ENCODE measurements around the gene ABHD11. TPM values are rescaled to one million over a fixed set of nuclear protein-coding genes. Genes with fewer than 3 reads are reported as not detected.
"Not testable (repeated sequence)": the region's sequence is repeated elsewhere in the genome, so short reads cannot be mapped to it uniquely, and the experiment has no call there.

The ABHD11 gene
- polyA plus RNA-seq, 3 donors from 2014 or later: 12.7 to 19.4 (median 16.5) TPM

GRCh38 chr7:73720443-73720842 lies 18.2 kb downstream of the ABHD11 start:
- Mint-ChIP-seq H3K4me1 (peaks cover 26 to 28% of the 10 kb centered on the region in 2 donors), H3K27ac (peak overlapping the region in 4 of 6 donors; percentile 53 to 84 (median 62)), H3K4me3 (peak overlapping the region; percentile 77 to 85 (median 81)), H3K27me3 (ENCODE audit: low read depth in 3 of 3) (peaks cover 6 to 13% (median 7%) of the 10 kb centered on the region in 3 donors)
- not testable (repeated sequence) for DNase-seq, H3K36me3 Mint-ChIP-seq, H3K9me3 Mint-ChIP-seq

- DNase-seq: no peak
- Mint-ChIP-seq H3K9me3 (no peaks in the 10 kb centered on the region), H3K4me1 (peaks cover 26 to 28% of the 10 kb centered on the region in 2 donors), H3K36me3 (peaks cover 0 to 4% (median 0%) of the 10 kb centered on the region in 3 donors), H3K4me3 (peak overlapping the region; percentile 77 to 85 (median 81)), H3K27ac (peak overlapping the region in 2 of 6 donors; percentile 62 to 84), H3K27me3 (ENCODE audit: low read depth in 3 of 3) (peaks cover 6 to 12% (median 7%) of the 10 kb centered on the region in 3 donors)
Measured at GRCh38 chr7:73719806-73720169, 18.8 kb downstream of the ABHD11 start.

DNA sequence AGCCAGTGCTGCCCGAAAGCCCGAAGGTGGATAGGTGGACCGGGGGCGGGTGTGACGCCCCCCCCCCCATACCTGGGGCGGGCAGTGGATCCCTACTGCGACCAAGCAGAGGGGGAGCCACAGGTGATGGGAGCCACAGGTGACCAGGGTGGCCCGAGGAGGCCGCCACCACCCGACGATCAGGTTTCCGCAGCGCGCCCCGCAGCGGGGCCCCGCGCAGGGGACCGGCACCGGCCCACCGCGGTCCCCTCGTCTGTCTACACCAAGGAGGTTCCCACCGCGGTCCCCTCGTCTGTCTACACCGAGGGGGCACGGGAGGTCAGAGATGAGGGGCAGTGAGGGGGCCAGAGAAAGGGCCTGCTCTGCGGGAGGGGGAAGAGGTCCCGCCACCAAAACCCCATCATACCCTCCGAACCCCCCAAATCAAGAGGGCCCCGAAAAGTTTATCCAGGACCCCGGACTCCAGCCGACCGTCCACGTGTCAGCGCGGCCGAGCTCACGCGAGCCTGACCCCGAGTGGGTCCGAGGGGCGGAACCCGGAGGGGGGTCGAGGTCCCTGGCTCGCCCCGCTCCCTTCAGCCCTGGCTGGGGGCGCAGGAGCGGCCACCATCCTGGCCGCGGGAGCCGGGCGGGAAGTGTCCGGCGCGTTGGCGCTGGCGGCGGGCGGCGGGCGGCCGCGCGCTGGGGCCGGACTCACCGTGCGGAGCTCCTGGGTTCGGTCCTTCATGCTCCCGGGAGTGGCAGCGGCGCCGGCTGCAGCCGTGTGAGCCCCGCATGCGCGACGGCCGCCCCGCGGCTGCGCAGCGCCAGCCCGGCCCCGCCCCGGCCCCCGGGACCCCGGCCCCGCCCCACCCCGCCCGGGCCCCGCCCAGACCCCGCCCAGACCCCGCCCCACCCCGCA lies 19.4 kb downstream of the ABHD11 start, which contains the start of gene STX1A:
Gene STX1A, minus strand, starts transcription at position 765 of the 901 bp plus-strand sequence. Its CDS starts 38 bp downstream, at position 727.
- Mint-ChIP-seq H3K27ac (peak within 1 kb of the TSS in 4 of 6 donors; percentile 53 to 84 (median 62)), H3K27me3 (ENCODE audit: low read depth in 3 of 3) (peaks cover 6 to 11% (median 7%) of the 10 kb centered on the region in 3 donors), H3K4me3 (peak within 1 kb of the TSS; percentile 88 to 93 (median 90)), H3K36me3 (peaks cover 0 to 4% (median 0%) of the 10 kb centered on the region in 3 donors), H3K4me1 (peaks cover 26 to 28% of the 10 kb centered on the region in 2 donors), H3K9me3 (no peaks in the 10 kb centered on the region)
- DNase-seq: peak; percentile 59 to 73 (median 70)

GRCh38 chr7:73718438-73718881 lies 20.1 kb downstream of the ABHD11 start:
- DNase-seq: no peak
- H3K9me3 Mint-ChIP-seq: no peaks in the 10 kb centered on the region
- peaks cover 26 to 28% of the 10 kb centered on the region in 2 donors for H3K4me1 Mint-ChIP-seq
- H3K4me3 Mint-ChIP-seq: peak overlapping the region; percentile 88 to 93 (median 90)
- peak overlapping the region in 3 of 6 donors; percentile 86 to 88 (median 88) for H3K27ac Mint-ChIP-seq
- peaks cover 0 to 4% (median 0%) of the 10 kb centered on the region in 3 donors for H3K36me3 Mint-ChIP-seq
- peaks cover 6 to 11% (median 7%) of the 10 kb centered on the region in 3 donors for H3K27me3 Mint-ChIP-seq (ENCODE audit: low read depth in 3 of 3)

- Mint-ChIP-seq H3K27me3 (ENCODE audit: low read depth in 3 of 3) (peaks cover 6 to 11% (median 7%) of the 10 kb centered on the region in 3 donors), H3K4me1 (peaks cover 26 to 29% of the 10 kb centered on the region in 2 donors), H3K27ac (peak overlapping the region; percentile 58 to 89 (median 87)), H3K36me3 (peaks cover 0 to 4% (median 0%) of the 10 kb centered on the region in 3 donors), H3K4me3 (peak overlapping the region; percentile 88 to 93 (median 90)), H3K9me3 (no peaks in the 10 kb centered on the region)
- DNase-seq: peak; percentile 76 to 80 (median 79)
Measured at GRCh38 chr7:73717991-73718405, 20.6 kb downstream of the ABHD11 start.

- Mint-ChIP-seq H3K9me3 (no peaks in the 10 kb centered on the region), H3K27ac (peak overlapping the region; percentile 58 to 89 (median 87)), H3K27me3 (ENCODE audit: low read depth in 3 of 3) (peaks cover 6 to 9% (median 7%) of the 10 kb centered on the region in 3 donors), H3K4me1 (peaks cover 28 to 34% of the 10 kb centered on the region in 2 donors), H3K36me3 (peaks cover 0 to 4% (median 0%) of the 10 kb centered on the region in 3 donors), H3K4me3 (peak overlapping the region; percentile 88 to 93 (median 90))
- no peak for DNase-seq
Measured at GRCh38 chr7:73717025-73717807, 21.4 kb downstream of the ABHD11 start.

DNA sequence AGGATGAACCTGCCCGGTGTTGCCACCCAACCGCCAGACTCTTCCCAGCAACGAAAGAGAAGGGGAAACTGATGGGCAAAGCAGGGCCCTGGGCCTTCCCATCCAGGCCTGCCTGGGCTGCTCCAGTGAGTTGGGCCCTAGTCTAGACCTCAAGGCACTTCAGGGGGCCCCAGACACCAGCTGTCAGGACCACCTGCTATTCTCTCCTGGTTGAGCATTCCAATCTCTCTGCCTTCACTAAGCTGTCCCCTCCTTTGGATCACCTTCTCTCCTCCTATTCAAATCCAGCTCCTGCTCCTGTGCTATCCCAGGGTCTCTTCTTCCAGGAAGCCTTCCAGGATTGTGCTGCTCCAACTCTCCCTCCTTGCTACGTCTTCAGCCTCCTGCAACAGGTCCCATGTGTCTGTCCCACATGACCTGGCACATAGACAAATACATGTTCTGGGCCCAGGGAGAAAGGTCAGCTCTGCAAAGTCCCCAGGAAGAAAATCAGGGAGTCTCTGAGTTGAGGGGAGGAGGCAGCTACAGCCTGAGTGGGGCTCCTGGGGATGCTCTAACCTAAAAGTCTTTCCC lies 22.2 kb downstream of the ABHD11 start:
- H3K27me3 Mint-ChIP-seq (ENCODE audit: low read depth in 3 of 3): peaks cover 6 to 7% (median 7%) of the 10 kb centered on the region in 3 donors
- H3K4me1 Mint-ChIP-seq: peaks cover 28 to 34% of the 10 kb centered on the region in 2 donors
- H3K27ac Mint-ChIP-seq: peak overlapping the region in 1 of 6 donors; percentile 12
- peaks cover 0 to 4% (median 0%) of the 10 kb centered on the region in 3 donors for H3K36me3 Mint-ChIP-seq
- DNase-seq: no peak
- H3K9me3 Mint-ChIP-seq: no peaks in the 10 kb centered on the region
- peak overlapping the region in 1 of 5 donors; percentile 9 for H3K4me3 Mint-ChIP-seq

DNA sequence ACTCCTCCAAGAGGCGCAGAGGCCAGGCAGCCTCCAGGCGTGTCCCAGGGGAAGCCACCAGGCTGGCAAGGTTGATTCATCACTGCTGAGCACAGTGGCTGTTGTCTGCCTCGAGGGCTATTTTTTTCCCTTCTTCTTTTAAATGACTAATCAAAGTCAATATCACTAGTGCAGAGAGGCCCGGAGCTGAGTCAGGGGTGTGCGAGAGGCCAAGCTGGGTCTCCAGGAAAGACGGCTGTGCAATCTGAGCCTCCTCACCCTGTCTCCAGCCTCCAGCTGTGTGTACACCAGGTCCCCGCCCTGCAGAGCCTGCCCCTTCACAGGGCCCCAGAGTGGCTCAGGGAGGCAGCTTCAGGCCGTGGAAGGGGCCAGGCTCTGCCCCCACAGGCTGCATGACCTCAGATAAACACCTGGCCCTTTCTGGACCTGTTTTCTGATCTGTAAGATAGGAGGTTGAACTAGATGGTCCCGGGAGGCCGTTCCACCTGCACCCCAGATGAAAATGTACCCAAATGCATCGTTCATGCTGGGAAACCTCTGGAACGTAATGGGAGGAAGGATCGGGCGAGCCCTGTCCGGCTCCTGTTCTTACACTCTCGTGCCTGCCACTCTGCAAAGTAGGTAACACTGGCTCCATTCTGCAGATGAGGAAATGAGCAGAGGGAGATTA lies 22.8 kb downstream of the ABHD11 start:
- Mint-ChIP-seq H3K4me1 (peaks cover 28 to 34% of the 10 kb centered on the region in 2 donors), H3K9me3 (no peaks in the 10 kb centered on the region), H3K36me3 (peaks cover 0 to 4% (median 0%) of the 10 kb centered on the region in 3 donors), H3K27me3 (ENCODE audit: low read depth in 3 of 3) (peaks cover 5 to 7% (median 5%) of the 10 kb centered on the region in 3 donors), H3K4me3 (no peak overlapping the region), H3K27ac (no peak overlapping the region)
- DNase-seq: no peak

GRCh38 chr7:73713319-73713718 lies 25.3 kb downstream of the ABHD11 start:
- DNase-seq; H3K9me3 Mint-ChIP-seq; H3K27me3 Mint-ChIP-seq (ENCODE audit: low read depth in 3 of 3); H3K27ac Mint-ChIP-seq; H3K36me3 Mint-ChIP-seq; H3K4me3 Mint-ChIP-seq: not testable (repeated sequence)
- H3K4me1 Mint-ChIP-seq: peaks cover 20 to 26% of the 10 kb centered on the region in 2 donors

- Mint-ChIP-seq H3K36me3 (peaks cover 0 to 4% (median 0%) of the 10 kb centered on the region in 3 donors), H3K4me1 (peaks cover 14 to 20% of the 10 kb centered on the region in 2 donors), H3K27me3 (ENCODE audit: low read depth in 3 of 3) (peaks cover 0 to 2% (median under 1%) of the 10 kb centered on the region in 3 donors), H3K4me3 (no peak overlapping the region), H3K27ac (no peak overlapping the region), H3K9me3 (no peaks in the 10 kb centered on the region)
- DNase-seq: no peak
Measured at GRCh38 chr7:73712773-73713172, 25.8 kb downstream of the ABHD11 start.

DNA sequence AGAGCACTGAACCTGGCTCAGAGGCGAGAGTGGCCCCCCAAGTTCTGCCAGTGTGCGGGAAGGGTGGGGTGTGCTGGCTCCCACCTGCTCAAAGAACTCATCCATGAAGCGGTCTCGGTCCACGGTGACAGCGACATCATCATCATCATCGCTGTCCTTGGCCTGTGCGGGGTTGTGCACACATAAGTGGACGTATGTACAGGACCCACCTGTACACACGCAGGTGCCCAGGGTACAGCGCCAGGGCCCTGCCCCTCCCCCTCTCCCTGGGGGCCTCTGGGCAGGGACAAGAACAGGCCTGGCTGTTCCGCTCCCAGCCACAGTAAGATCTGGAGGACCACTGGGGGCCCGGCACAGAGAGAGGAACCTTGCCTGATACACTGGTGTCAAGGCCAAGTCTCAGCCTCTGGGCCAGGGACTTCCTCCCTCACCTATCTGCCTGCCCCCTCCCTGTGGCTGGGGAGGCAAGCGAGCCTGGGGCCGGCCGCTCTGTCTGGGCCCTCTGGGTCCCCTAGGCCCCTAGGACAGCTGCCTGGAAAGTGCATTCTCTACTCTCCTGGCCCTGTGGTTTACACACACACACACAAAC lies 29.5 kb downstream of the ABHD11 start:
- no peak overlapping the region for H3K4me3 Mint-ChIP-seq

DNA sequence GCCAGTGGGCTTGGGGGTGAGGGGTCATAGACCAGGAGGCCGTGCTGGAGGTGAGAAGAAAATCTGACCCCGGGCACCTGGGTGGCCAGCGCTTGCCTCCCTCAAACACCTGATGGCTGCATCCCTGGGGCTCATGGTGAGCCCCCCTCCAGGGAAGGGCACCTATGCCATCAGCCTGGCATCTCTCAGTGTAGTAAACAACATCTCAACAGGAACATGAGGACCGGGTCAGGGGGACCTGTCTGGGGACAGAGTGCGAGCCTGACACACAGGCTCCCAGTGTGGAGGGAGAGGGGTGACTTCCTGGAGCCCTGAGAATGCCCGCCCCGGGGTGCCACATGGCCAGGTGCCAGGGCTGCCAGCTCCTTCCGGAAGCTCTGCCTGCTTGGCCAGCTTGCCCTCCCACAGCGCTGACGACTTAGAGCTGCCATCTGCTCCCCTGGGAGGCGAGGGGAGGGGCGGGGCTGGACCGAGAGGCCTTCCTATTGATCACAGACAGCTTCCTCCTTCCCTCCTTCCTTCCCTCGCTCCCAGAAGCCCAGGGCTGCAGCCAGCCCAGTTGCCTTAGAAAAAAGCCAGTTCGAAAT lies 31.5 kb downstream of the ABHD11 start:
- Mint-ChIP-seq H3K27ac (no peak overlapping the region), H3K9me3 (no peaks in the 10 kb centered on the region), H3K4me1 (no peaks in the 10 kb centered on the region), H3K36me3 (peaks cover 0 to 3% (median 0%) of the 10 kb centered on the region in 3 donors), H3K4me3 (no peak overlapping the region), H3K27me3 (ENCODE audit: low read depth in 3 of 3) (peaks cover 0 to 4% (median 0%) of the 10 kb centered on the region in 3 donors)
- DNase-seq: no peak

More for the DNA sequence above, 29.5 kb downstream of the ABHD11 start:
- H3K27me3 Mint-ChIP-seq (ENCODE audit: low read depth in 3 of 3): peaks cover 0 to 2% (median 0%) of the 10 kb centered on the region in 3 donors
- H3K4me1 Mint-ChIP-seq: peaks cover 2 to 6% of the 10 kb centered on the region in 2 donors
- no peaks in the 10 kb centered on the region for H3K36me3 Mint-ChIP-seq
- H3K27ac Mint-ChIP-seq: no peak overlapping the region
- H3K9me3 Mint-ChIP-seq: no peaks in the 10 kb centered on the region
- no peak for DNase-seq
